Measurements from ENCODE around the gene PACSIN2.
"Not testable (repeated sequence)": the region's sequence is repeated elsewhere in the genome, so short reads cannot be mapped to it uniquely, and the experiment has no call there.

PACSIN2 gene

GRCh38 chr22:42962295-42963230, 52.4 kb downstream of the PACSIN2 start:
- DNase-seq = no peak

- no peak for DNase-seq
These were observed 53.1 kb downstream of the PACSIN2 start for GRCh38 chr22:42961810-42962209.

- not testable (repeated sequence) for DNase-seq
These were observed 53.6 kb downstream of the PACSIN2 start for GRCh38 chr22:42961400-42961690.

GRCh38 chr22:42960531-42961399, 54.2 kb downstream of the PACSIN2 start:
- no peak for DNase-seq

- DNase-seq = no peak
These were observed 55.1 kb downstream of the PACSIN2 start for GRCh38 chr22:42959576-42960509.

- no peak for DNase-seq
These were observed 56.0 kb downstream of the PACSIN2 start for GRCh38 chr22:42958937-42959336.

GRCh38 chr22:42957958-42958357, 57.0 kb downstream of the PACSIN2 start:
- no peak for DNase-seq

- no peak for DNase-seq
These were observed 57.4 kb downstream of the PACSIN2 start for GRCh38 chr22:42957544-42957943.

- DNase-seq = no peak
These were observed 59.1 kb downstream of the PACSIN2 start for GRCh38 chr22:42955848-42956247.

- DNase-seq = no peak
These were observed 59.8 kb downstream of the PACSIN2 start for GRCh38 chr22:42955087-42955635.

GRCh38 chr22:42953751-42954150, 61.2 kb downstream of the PACSIN2 start:
- not testable (repeated sequence) for DNase-seq

GRCh38 chr22:42951093-42951710, 63.7 kb downstream of the PACSIN2 start:
- DNase-seq = no peak

- no peak for DNase-seq
These were observed 64.7 kb downstream of the PACSIN2 start for GRCh38 chr22:42950281-42950680.

- no peak for DNase-seq
These were observed 65.8 kb downstream of the PACSIN2 start for GRCh38 chr22:42949159-42949558.

- DNase-seq = no peak
These were observed 66.7 kb downstream of the PACSIN2 start for GRCh38 chr22:42948294-42948693.

- peak; percentile 54 for DNase-seq
These were observed 67.5 kb downstream of the PACSIN2 start for GRCh38 chr22:42947211-42947990.

- DNase-seq = no peak
These were observed 68.3 kb downstream of the PACSIN2 start for GRCh38 chr22:42946546-42947198.

- DNase-seq = no peak
These were observed 69.2 kb downstream of the PACSIN2 start for GRCh38 chr22:42945736-42946135.

GRCh38 chr22:42945027-42945426, 69.9 kb downstream of the PACSIN2 start:
- no peak for DNase-seq

- DNase-seq = no peak
These were observed 70.5 kb downstream of the PACSIN2 start for GRCh38 chr22:42944409-42944808.

GRCh38 chr22:42943981-42944380, 71.0 kb downstream of the PACSIN2 start:
- DNase-seq = no peak

Measured in NCI-H1436 (cell line).